DMS79 treated with DMSO at 0.1 percent for 48 hours (cell line): ENCODE measurements around the gene CCDC50.

ENCODE experiments used
- DNase-seq: peaks from one replicate; lab custom pipeline; 2025; lab: John Stamatoyannopoulos, UW

Gene CCDC50

GRCh38 chr3:191328962-191329653 is at the start of gene CCDC50:
TSS of gene CCDC50 (plus strand) at chr3:191329394. CDS start at chr3:191329675, 281 bp downstream.
- peak; percentile 76 for DNase-seq

GRCh38 chr3:191280111-191280510 is 49.1 kb upstream of the CCDC50 start:
- no peak for DNase-seq

GRCh38 chr3:191280882-191281281 is 48.3 kb upstream of the CCDC50 start:
- no peak for DNase-seq

GRCh38 chr3:191282251-191283185 is 46.7 kb upstream of the CCDC50 start:
- DNase-seq: no peak

GRCh38 chr3:191283400-191283799 is 45.8 kb upstream of the CCDC50 start:
- DNase-seq: no peak

- no peak for DNase-seq
Observed at GRCh38 chr3:191290311-191291025, 38.7 kb upstream of the CCDC50 start.

- DNase-seq: no peak
Observed at GRCh38 chr3:191292243-191293015, 36.8 kb upstream of the CCDC50 start.

GRCh38 chr3:191294291-191294690 is 34.9 kb upstream of the CCDC50 start:
- no peak for DNase-seq

- DNase-seq: no peak
Observed at GRCh38 chr3:191296041-191296541, 33.1 kb upstream of the CCDC50 start.

GRCh38 chr3:191298846-191299245 is 30.3 kb upstream of the CCDC50 start:
- DNase-seq: no peak

- DNase-seq: no peak
Observed at GRCh38 chr3:191300422-191300821, 28.8 kb upstream of the CCDC50 start.

- no peak for DNase-seq
Observed at GRCh38 chr3:191301017-191301416, 28.2 kb upstream of the CCDC50 start.

- DNase-seq: no peak
Observed at GRCh38 chr3:191301782-191302411, 27.3 kb upstream of the CCDC50 start.

- DNase-seq: no peak
Observed at GRCh38 chr3:191302451-191302850, 26.7 kb upstream of the CCDC50 start.

GRCh38 chr3:191303596-191303995 is 25.6 kb upstream of the CCDC50 start:
- DNase-seq: no peak

GRCh38 chr3:191306428-191306827 is 22.8 kb upstream of the CCDC50 start:
- DNase-seq: no peak

- no peak for DNase-seq
Observed at GRCh38 chr3:191307341-191307740, 21.9 kb upstream of the CCDC50 start.

GRCh38 chr3:191313296-191313695 is 15.9 kb upstream of the CCDC50 start:
- DNase-seq: no peak

- no peak for DNase-seq
Observed at GRCh38 chr3:191314109-191314728, 15.0 kb upstream of the CCDC50 start.

GRCh38 chr3:191316876-191317603 is 12.2 kb upstream of the CCDC50 start:
- no peak for DNase-seq
